B cell (primary cell): Measurements from ENCODE around the gene IL18R1. TPM values are rescaled to one million over a fixed set of nuclear protein-coding genes. Genes with fewer than 3 reads are reported as not detected.
A peak's percentile ranks its signal among the peaks of the same experiment; 100 is the strongest.

Experiments used
- ATAC-seq: fragments of 200-7000 bp; cut with Tn5 transposase; one replicate; pipeline ENCODE4 v1.10.0; 2021; ENCODE audit warnings: low read depth, mild to moderate bottlenecking, moderate number of reproducible peaks, moderate library complexity
- CTCF ChIA-PET: fragments of 350-600 bp; sonication (Branson Sonifier 250); formaldehyde crosslinking; loops from one replicate; lab custom pipeline; 2021; ENCODE audit warnings: antibody characterized with exemption, inconsistent platforms; lab: Charles Lee
- POLR2A ChIA-PET: fragments of 350-600 bp; sonication (Branson Sonifier 250); formaldehyde crosslinking; loops from one replicate; lab custom pipeline; 2021; ENCODE audit warnings: antibody characterized with exemption; lab: Charles Lee
- DNase-seq: peaks from one replicate; pipeline ENCODE4 v3.0.0; 2013
- H2AFZ ChIP-seq: 2 replicates; pipeline ENCODE4 v1.6.1; 2012; ENCODE audit warnings: mild to moderate bottlenecking, low read depth, low read length; ENCODE audit not compliant: insufficient read depth, poor library complexity, severe bottlenecking
- H3K27ac ChIP-seq, 2 donors: 1 replicate in 1 of 2; 2 replicates in 1 of 2; pipeline ENCODE4 v1.5.1; 2012 to 2013; ENCODE audit warnings: low read length in 2 of 2, mild to moderate bottlenecking in 2 of 2, moderate library complexity in 1 of 2
- H3K27me3 ChIP-seq, 4 experiments: fragments of 200-600 bp in 1 of 4; sonication (generic) in 1 of 4; replicated peaks in 1 of 4; 1 replicate in 2 of 4; 2 replicates in 2 of 4; pipeline versions ENCODE4 v1.6.1 to v1.7.0; 2013 to 2016; ENCODE audit warnings: low read length in 3 of 4, mild to moderate bottlenecking in 2 of 4, mixed read lengths in 1 of 4, moderate library complexity in 1 of 4; ENCODE audit not compliant: insufficient read depth in 4 of 4, control insufficient read depth in 3 of 4; ENCODE audit errors: control extremely low read depth in 1 of 4
- H3K36me3 ChIP-seq, 2 experiments: replicated peaks in 1 of 2; 1 replicate in 1 of 2; 2 replicates in 1 of 2; pipeline versions ENCODE4 v1.6.1 to v1.7.1; 2013; ENCODE audit warnings: low read length in 1 of 2; ENCODE audit not compliant: insufficient read depth in 2 of 2, control insufficient read depth in 1 of 2; ENCODE audit errors: control extremely low read depth in 1 of 2, extremely low read depth in 1 of 2
- H3K4me1 ChIP-seq, 2 donors: fragments of 200-600 bp in 1 of 2; sonication (generic) in 1 of 2; 1 replicate in 1 of 2; 2 replicates in 1 of 2; pipeline versions ENCODE4 v1.5.1 to v1.6.1; 2013 to 2017; ENCODE audit warnings: low read length in 2 of 2; ENCODE audit not compliant: control insufficient read depth in 2 of 2, insufficient read depth in 2 of 2
- H3K4me2 ChIP-seq: replicated peaks from 2 replicates; pipeline ENCODE3; 2012; ENCODE audit warnings: mild to moderate bottlenecking, low read depth, low read length; ENCODE audit not compliant: poor library complexity, severe bottlenecking
- H3K4me3 ChIP-seq, 5 experiments: fragments of 200-600 bp in 1 of 5; sonication (generic) in 1 of 5; 1 replicate in 3 of 5; 2 replicates in 2 of 5; pipeline versions ENCODE4 v1.5.1 to v1.7.0; 2011 to 2016; ENCODE audit warnings: low read length in 4 of 5, mild to moderate bottlenecking in 4 of 5, low read depth in 2 of 5, control low read depth in 1 of 5, moderate library complexity in 1 of 5; ENCODE audit not compliant: insufficient read depth in 1 of 5; ENCODE audit errors: control extremely low read depth in 1 of 5, extremely low read depth in 1 of 5
- H3K79me2 ChIP-seq: fragments of 200-600 bp; sonication (generic); one replicate; pipeline ENCODE4 v1.6.0; 2016; ENCODE audit warnings: low read length; ENCODE audit not compliant: control insufficient read depth, insufficient read depth
- H3K9ac ChIP-seq: fragments of 200-600 bp; sonication (generic); 2 replicates; pipeline ENCODE4 v1.6.1; 2017; ENCODE audit warnings: mild to moderate bottlenecking, low read length, moderate library complexity
- H3K9me3 ChIP-seq, 3 donors: one replicate each; pipeline versions ENCODE4 v1.6.1 to v1.7.1; 2013; ENCODE audit warnings: low read length in 2 of 3; ENCODE audit not compliant: control insufficient read depth in 2 of 3, insufficient read depth in 1 of 3; ENCODE audit errors: control extremely low read depth in 1 of 3
- H4K20me1 ChIP-seq: 2 replicates; pipeline ENCODE4 v1.6.0; 2012; ENCODE audit warnings: mild to moderate bottlenecking, low read length; ENCODE audit not compliant: insufficient read depth, control insufficient read depth, poor library complexity, severe bottlenecking
- H3K27ac Mint-ChIP-seq: one replicate; pipeline ENCODE4 v1.8.0; 2021; ENCODE audit warnings: mixed read lengths
- H3K27me3 Mint-ChIP-seq: one replicate; pipeline ENCODE4 v1.8.0; 2021; ENCODE audit warnings: mixed read lengths
- H3K4me1 Mint-ChIP-seq: one replicate; pipeline ENCODE4 v1.8.0; 2021; ENCODE audit warnings: mixed read lengths
- H3K4me3 Mint-ChIP-seq: one replicate; pipeline ENCODE4 v1.8.0; 2021; ENCODE audit warnings: mixed read lengths
- H3K9me3 Mint-ChIP-seq: one replicate; pipeline ENCODE4 v1.8.0; 2022; ENCODE audit warnings: mixed read lengths; ENCODE audit not compliant: insufficient read depth
- EZH2 ChIP-seq: IDR thresholded peaks from 2 replicates; pipeline ENCODE4 v1.6.1; 2012; ENCODE audit warnings: borderline replicate concordance, low read depth, mild to moderate bottlenecking, moderate library complexity, low read length; ENCODE audit not compliant: insufficient read depth, poor library complexity, severe bottlenecking
- WGBS: methylation state at CpG from one replicate; pipeline ENCODE4 v1.1.5; 2013; ENCODE audit warnings: missing lambda C conversion rate; ENCODE audit not compliant: insufficient coverage; 5-methylcytosine and 5-hydroxymethylcytosine counted together
- intact Hi-C: fragments of 100-400 bp; cut with micrococcal nuclease; formaldehyde crosslinking; loops from one replicate; pipeline ENCODE4 v1.10.0; 2022
- polyA plus RNA-seq: library from polyadenylated mRNA; depleted of rRNA; stranded (reverse); fragments of >200 nt; gene quantifications from 2 replicates; pipeline ENCODE4 v1.2.3, GENCODE V29; 2012
- total RNA-seq, 2 donors: library from RNA; stranded (reverse); fragments of 120-200 nt in 1 of 2; gene quantifications; 1 replicate in 1 of 2; 2 replicates in 1 of 2; pipeline versions ENCODE4 v1.2.3 to v1.2.4, GENCODE V29; 2013 to 2022
- TF ChIP-seq, protein P1 (sequence below): fragments of 200-600 bp; IDR thresholded peaks from one replicate; pipeline ENCODE4 v1.8.0; 2022; ENCODE audit warnings: antibody characterized with exemption, mild to moderate bottlenecking

The IL18R1 gene
- total and polyA plus RNA-seq, 2 donors (not counting 1 experiment from before 2014, with no cell fraction given) = 1.1 TPM

DNA sequence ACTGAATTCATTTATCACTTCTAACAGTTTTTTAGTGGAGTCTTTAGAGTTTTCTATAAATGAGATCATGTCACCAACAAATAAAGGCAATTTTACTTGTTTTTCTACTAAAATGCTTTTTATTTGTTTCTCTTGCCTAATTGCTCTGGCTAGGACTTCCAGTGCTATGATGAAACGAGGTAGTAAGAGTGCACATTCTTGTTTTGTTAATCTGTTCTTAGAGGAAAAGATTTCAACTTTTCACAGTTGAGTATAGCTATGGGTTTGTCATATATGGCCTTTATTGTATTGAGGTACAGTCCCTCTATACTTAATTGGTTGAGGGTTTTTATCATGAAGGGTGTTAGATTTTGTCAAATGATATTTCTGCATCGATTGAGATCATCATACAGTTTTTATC lies 73.0 kb downstream of the IL18R1 start:
- Histone ChIP-seq H3K9me3 (peaks cover 0 to 3% (median 0%) of the 10 kb centered on the region in 3 donors), H3K4me2 (no peak overlapping the region), H2AFZ (no peak overlapping the region), H3K27me3 (no peaks in the 10 kb centered on the region), H3K27ac (no peak overlapping the region), H3K79me2 (no peaks in the 10 kb centered on the region), H3K9ac (no peak overlapping the region), H4K20me1 (no peaks in the 10 kb centered on the region), H3K36me3 (no peaks in the 10 kb centered on the region), H3K4me3 (peak overlapping the region in 1 of 5 experiments; percentile 21), H3K4me1 (peaks cover 17 to 22% of the 10 kb centered on the region in 2 donors)
- POLR2A ChIA-PET = no interaction called here
- no peak for DNase-seq
- WGBS = no CpG with 5 or more reads among the region's 2 CpGs
- intact Hi-C loops = no loop called here
- peaks cover 31% of the 10 kb centered on the region for H3K4me1 Mint-ChIP-seq
- CTCF ChIA-PET = no interaction called here
- no peak overlapping the region for H3K4me3 Mint-ChIP-seq
- ATAC-seq = no peak
- no peak overlapping the region for H3K27ac Mint-ChIP-seq
- no peak for TF ChIP-seq EZH2
- TF ChIP-seq, protein P1, sequence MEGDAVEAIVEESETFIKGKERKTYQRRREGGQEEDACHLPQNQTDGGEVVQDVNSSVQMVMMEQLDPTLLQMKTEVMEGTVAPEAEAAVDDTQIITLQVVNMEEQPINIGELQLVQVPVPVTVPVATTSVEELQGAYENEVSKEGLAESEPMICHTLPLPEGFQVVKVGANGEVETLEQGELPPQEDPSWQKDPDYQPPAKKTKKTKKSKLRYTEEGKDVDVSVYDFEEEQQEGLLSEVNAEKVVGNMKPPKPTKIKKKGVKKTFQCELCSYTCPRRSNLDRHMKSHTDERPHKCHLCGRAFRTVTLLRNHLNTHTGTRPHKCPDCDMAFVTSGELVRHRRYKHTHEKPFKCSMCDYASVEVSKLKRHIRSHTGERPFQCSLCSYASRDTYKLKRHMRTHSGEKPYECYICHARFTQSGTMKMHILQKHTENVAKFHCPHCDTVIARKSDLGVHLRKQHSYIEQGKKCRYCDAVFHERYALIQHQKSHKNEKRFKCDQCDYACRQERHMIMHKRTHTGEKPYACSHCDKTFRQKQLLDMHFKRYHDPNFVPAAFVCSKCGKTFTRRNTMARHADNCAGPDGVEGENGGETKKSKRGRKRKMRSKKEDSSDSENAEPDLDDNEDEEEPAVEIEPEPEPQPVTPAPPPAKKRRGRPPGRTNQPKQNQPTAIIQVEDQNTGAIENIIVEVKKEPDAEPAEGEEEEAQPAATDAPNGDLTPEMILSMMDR = no peak
- H3K9me3 Mint-ChIP-seq = no peaks in the 10 kb centered on the region
- no peaks in the 10 kb centered on the region for H3K27me3 Mint-ChIP-seq

DNA sequence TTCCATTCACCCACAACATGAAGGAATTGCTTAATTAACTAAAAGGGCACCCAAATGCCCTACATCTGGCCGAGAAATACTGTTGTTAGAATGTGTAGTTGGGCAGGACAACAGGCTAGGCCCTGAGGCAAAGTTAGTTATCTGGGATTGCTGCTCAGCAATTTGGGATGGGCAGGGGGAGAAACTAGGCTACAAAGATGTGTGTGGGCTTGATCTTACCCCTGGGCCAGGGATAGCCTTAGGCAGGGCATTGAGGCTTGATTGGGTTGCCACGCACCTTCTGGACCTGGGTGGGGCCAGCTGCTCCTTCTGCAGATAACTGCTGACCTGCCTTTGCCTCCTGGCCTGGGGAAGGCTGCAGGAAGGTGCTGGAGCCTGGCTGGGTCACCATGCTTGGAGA lies 76.8 kb downstream of the IL18R1 start:
- no peak overlapping the region for H3K4me3 Mint-ChIP-seq
- no peaks in the 10 kb centered on the region for H3K27me3 ChIP-seq
- H3K4me3 ChIP-seq = no peak overlapping the region
- H3K9ac ChIP-seq = no peak overlapping the region
- H3K9me3 ChIP-seq = peaks cover 0 to 4% (median 0%) of the 10 kb centered on the region in 3 donors
- TF ChIP-seq, protein P1 = no peak
- no peak for TF ChIP-seq EZH2
- H3K4me2 ChIP-seq = no peak overlapping the region
- no peak overlapping the region for H3K27ac ChIP-seq
- H3K27me3 Mint-ChIP-seq = no peaks in the 10 kb centered on the region
- ATAC-seq (no peak), DNase-seq (no peak)
- POLR2A ChIA-PET = no interaction called here
- H3K36me3 ChIP-seq = no peaks in the 10 kb centered on the region
- no peak overlapping the region for H2AFZ ChIP-seq
- H3K4me1 Mint-ChIP-seq = peaks cover 26% of the 10 kb centered on the region
- 100% methylated on average over 1 of the region's 2 CpGs for WGBS
- CTCF ChIA-PET = no interaction called here
- no peak overlapping the region for H3K27ac Mint-ChIP-seq
- intact Hi-C loops = no loop called here
- no peaks in the 10 kb centered on the region for H4K20me1 ChIP-seq
- H3K4me1 ChIP-seq = peaks cover 9 to 11% of the 10 kb centered on the region in 2 donors
- no peaks in the 10 kb centered on the region for H3K9me3 Mint-ChIP-seq
- no peaks in the 10 kb centered on the region for H3K79me2 ChIP-seq
